GM08714 (cell line): ENCODE data around the gene RPS6KA5.

ENCODE experiments used
- H3K4me3 ChIP-seq: fragments of 200-500 bp; sonication (Bioruptor generic); 2 replicates; pipeline ENCODE4 v1.5.1; 2014; ENCODE audit warnings: mild to moderate bottlenecking, low read length, inconsistent platforms
- ZNF274 ChIP-seq: IDR thresholded peaks from 2 replicates; pipeline ENCODE4 v1.6.1; 2012; ENCODE audit warnings: mild to moderate bottlenecking, low read depth, low read length

The RPS6KA5 gene

DNA sequence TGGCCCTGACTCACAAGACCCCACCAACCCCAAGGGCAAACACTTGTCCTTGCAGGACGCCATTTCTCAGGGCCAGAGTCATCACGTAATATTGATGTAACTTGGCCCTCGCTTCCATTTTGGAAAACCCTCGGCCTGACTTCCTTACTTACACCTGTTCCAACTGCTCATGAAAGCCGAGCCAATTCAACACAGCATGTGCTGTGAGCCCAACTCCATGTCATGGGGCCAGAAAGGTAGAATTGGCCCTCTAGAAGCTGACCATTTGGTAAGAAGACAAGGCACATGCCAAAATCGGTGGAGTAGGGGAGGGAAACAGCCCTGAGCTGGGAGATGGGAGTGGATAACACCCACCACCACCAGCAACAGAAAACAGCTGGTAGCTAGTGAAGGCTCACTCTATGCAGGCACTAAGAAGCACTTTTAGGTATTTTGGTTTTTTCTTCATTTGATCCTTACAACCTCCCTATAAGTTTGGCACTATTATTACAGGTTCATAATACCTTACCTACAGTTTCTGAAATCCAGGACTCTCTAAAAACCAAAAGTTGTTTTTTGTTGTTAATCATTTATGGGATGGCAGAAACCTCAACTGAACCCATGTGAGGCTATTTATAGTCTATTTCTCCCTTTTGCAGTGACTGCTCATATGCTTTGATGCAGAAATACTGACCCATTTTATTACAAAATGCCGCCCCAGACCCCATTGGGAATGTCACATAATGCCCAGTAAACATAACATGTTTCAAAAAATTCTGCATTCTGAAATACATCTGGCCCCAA lies 250.7 kb downstream of the RPS6KA5 start:
- H3K4me3 ChIP-seq = no peak overlapping the region
- TF ChIP-seq ZNF274 = no peak

DNA sequence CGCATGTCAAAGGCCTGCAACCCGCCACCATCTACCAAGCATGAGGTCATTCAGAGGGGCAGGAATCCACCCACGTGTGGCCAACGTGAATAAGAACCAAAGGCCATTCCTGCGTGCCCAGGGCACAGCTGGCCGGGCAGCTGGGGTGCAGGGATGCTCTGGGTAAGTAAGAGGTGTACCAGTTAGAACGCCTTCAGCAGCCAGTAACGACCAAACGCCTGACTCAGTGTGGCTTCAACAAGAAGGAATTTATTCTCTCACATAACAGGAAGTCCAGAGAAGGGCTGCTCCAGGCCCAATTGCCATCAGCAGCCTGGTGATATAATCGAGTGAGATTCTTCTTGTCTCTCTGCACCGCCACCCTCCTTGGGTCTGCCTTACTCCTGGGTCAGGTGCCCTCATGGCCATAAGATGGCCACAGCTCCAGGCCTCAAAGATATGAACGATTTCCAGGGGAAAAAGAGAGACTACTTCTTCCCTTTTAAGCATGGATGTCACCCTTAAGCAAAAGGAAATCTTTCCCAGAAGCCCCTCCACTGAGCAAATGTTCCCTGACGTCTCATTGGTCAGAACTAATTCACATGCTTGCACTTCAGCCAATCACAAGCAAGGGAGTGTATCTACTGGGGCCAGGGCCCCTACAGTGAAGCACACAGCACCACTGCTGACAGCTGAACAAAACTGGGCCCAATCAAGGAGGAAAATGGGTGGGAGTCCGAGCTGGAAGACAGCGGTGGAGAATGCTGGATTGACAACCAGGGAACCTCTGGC lies 251.5 kb downstream of the RPS6KA5 start:
- H3K4me3 ChIP-seq = no peak overlapping the region
- TF ChIP-seq ZNF274 = no peak

DNA sequence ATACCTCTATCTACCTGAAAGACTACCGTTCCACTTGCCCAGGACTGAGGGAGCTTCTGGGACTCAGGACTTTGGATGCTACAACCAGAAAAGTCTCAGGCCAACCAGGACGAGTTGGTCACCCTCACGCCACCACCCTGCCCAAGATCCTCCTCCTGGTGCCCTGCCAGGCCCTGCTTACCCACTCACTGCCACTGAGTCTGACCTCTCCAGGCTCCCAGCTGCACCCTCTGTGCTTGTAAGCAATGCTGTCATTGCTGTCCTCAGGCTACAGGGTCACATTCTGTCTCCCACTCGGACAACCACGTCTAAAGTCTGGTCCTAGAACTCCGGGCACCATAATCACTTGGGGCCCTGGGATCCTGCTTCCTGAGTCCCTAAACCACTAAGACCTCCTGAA lies 253.4 kb downstream of the RPS6KA5 start:
- no peak for TF ChIP-seq ZNF274
- no peak overlapping the region for H3K4me3 ChIP-seq

DNA sequence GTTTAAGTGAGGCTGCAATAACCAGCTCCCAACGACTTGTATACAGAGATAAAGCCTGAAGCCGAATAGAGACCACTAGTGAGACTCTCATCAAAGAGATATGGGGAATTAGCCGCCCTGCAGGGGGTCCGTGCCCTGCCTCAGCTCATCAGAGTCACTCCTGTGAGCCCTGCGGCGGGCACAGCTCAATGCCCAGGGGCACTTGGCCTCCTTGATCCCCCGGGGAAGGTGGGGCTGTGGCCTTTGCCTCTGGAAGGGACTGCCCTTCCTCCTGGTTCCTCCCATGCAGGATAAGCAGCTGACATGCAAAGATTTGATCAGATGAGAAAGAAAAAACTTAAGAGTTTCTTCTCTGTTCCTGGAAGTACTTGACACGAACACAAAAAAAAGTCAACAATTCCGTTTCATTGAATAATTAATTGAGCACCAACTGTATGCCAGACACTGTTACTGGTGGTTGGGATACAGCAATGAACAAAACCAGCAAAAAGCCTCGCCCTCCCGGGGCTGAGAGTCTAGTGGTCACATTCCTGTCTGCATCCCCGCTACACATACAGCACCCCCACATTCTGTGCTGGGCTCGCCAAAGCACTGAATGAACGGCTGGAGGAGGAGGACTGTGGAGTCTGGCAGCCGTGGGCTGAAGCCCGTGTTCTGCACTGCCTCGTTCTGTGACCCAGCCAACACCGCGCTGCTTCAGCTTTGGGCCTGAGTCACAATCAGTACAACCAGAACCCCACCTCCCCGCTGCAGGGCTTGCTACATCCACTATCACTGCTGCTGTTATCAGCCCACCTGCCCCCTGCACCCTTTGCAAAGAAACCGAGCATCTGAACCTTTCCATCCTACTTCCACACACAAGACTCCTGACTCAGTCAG lies 254.5 kb downstream of the RPS6KA5 start:
- H3K4me3 ChIP-seq = no peak overlapping the region
- no peak for TF ChIP-seq ZNF274

DNA sequence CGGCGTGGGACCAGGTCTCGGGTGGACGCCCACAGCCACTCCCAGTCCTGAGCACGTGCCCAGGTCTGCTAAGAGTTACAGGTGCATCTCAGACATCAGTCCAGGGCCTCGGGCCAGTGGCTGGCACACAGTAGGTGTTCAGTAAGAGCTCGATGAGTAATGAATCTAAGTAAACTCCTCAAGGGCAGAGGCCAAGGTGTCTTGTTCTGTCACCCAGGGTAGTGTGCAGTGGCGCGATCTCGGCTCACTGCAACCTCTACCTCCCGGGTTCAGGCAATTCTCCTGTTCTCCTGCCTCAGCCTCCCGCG lies 255.4 kb downstream of the RPS6KA5 start:
- no peak for TF ChIP-seq ZNF274
- no peak overlapping the region for H3K4me3 ChIP-seq

DNA sequence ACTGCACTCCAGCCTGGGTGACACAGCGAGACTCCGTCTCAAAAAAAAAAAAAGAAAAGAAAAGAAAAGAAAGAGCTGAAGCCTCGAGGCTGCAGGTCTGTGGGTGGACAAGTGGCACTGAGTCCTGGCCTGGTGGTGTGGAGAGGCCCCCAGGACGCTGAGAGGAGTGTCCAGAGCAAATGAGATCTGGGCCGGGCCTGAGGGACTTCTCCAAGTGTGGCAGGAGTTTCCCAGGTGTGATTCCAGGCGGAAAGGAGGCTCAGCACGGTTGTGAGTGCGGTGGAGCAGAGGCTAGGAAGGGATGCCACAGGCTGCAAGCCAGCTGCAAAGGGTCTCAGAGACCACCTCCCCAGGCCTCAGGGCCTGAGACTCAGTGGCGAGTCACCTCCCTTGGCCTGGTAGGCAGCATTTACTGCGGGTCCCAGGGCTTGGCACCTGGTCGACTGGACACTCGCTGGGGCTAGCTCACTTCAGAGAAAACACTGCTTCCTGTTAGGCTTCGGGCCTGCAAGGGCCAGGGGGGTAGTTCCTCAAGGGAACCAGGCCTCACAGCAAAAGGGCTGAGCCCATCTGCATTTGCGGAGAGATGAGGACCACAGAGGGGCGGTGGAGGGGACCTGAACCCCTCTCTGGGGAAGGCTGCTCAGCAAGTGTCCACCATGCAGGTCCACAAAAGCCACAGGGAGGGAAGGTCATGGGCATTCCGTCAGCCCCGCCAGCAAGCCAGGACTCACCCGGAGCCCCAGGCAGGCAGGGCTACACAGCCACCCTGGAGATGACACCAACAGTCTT lies 256.0 kb downstream of the RPS6KA5 start:
- TF ChIP-seq ZNF274 = no peak
- no peak overlapping the region for H3K4me3 ChIP-seq

DNA sequence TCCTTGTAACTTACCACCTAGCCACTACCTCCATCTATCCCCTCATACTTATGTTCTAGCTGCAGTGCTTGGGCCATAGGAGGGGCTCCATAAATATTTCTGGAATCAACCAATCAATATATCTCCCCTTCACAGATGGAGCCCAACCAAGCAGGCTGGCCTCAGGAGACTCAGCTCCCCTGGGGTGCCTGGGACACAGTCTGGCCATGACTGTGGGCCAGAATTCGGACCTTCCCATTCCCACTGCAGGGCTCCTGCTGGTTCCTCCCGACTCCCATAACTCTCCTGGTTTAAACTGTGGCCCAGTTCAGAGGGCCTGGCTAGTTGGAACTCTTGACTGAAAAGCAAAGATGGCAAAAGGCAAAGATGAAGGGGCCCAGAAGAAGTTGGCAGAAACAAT lies 257.2 kb downstream of the RPS6KA5 start:
- TF ChIP-seq ZNF274 = no peak
- H3K4me3 ChIP-seq = no peak overlapping the region

DNA sequence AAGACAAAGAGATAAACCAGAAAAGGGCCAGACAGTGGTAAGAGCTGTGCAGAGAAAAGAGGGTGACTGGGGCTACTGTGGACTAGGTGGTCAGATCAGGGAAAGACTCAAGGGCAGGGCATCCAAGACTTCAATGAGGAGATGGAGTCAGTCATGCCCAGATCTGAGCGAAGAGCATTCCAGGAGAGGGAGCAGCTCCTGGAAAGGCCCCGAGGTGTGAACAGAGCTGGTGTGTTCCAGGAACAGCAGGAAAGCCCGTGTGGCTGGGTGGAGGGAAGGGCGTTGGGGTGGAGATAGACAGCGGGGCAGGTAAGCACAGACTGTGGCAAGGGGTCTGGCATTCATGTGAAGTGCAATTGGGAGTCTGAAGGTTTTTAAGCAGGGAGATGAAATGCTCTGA lies 261.0 kb downstream of the RPS6KA5 start:
- no peak for TF ChIP-seq ZNF274
- H3K4me3 ChIP-seq = no peak overlapping the region

DNA sequence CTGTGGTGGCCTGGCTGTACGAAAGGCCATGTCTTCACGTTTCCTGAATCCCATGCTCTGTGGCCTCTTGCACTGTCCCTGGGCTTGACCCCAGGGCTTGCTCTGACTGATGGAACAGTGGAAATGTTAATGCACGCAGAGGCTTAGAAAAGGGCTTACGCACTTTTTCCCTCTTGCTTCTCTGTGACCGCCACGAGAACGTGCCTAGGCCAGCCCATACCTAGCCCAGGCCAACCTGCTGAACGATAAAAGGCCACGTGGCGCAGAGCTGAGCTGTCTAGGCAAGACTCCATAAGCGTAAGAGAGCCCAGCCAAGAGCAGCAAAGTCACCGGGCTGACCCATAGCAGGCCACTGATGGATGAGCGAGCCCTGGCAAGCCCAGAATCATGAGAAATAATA lies 262.5 kb downstream of the RPS6KA5 start:
- H3K4me3 ChIP-seq = no peak overlapping the region
- no peak for TF ChIP-seq ZNF274
